Peyer's patch (tissue), 4 donors: ENCODE results near the gene NOC3L. TPM values are rescaled to one million over a fixed set of nuclear protein-coding genes. Genes with fewer than 3 reads are reported as not detected.

Source experiments
- DNase-seq, 3 donors: peaks; one replicate each; pipeline ENCODE4 v3.0.0-alpha.2; 2017 to 2019
- H3K27ac ChIP-seq, 4 donors: fragments of 200-600 bp; sonication (generic); one replicate each; pipeline ENCODE4 v1.5.1; 2016 to 2019
- H3K27me3 ChIP-seq, 2 donors: fragments of 200-600 bp; sonication (generic); one replicate each; pipeline ENCODE4 v1.5.1; 2019
- H3K36me3 ChIP-seq, 3 donors: fragments of 200-600 bp; sonication (generic); one replicate each; pipeline ENCODE4 v1.5.1; 2016 to 2019
- H3K4me1 ChIP-seq, 4 donors: fragments of 200-600 bp; sonication (generic); one replicate each; pipeline ENCODE4 v1.5.1; 2016 to 2019
- H3K4me3 ChIP-seq, 4 donors: fragments of 200-600 bp; sonication (generic); 1 replicate in 3 of 4; 2 replicates in 1 of 4; pipeline ENCODE4 v1.5.1; 2016 to 2019; ENCODE audit warnings: mild to moderate bottlenecking in 1 of 4
- H3K9me3 ChIP-seq, 4 donors: fragments of 200-600 bp; sonication (generic); one replicate each; pipeline ENCODE4 v1.5.1; 2016 to 2019; ENCODE audit warnings: mild to moderate bottlenecking in 1 of 4
- CTCF ChIP-seq, 6 experiments: fragments of 450-650 bp in 4 of 6; fragments of 200-600 bp in 2 of 6; sonication (generic) in 1 of 6; IDR thresholded peaks; one replicate each; pipeline ENCODE4 v1.5.1; 2017 to 2019; ENCODE audit warnings: antibody characterized with exemption in 6 of 6, mild to moderate bottlenecking in 3 of 6, moderate library complexity in 1 of 6
- POLR2A ChIP-seq, 2 donors: fragments of 450-650 bp; IDR thresholded peaks; one replicate each; pipeline ENCODE4 v1.5.1; 2017; ENCODE audit warnings: antibody characterized with exemption in 2 of 2, mild to moderate bottlenecking in 2 of 2, moderate library complexity in 2 of 2
- total RNA-seq, 4 donors: library from RNA; depleted of rRNA; stranded (reverse); fragments of >200 nt; gene quantifications; one replicate each; pipeline ENCODE4 v1.1.0, GENCODE V29; 2016

The NOC3L gene
- 10 to 100 TPM in 2 of 4 donors, 1 to 10 TPM in 2; 6.1 to 23.1 (median 9.2) TPM for total RNA-seq

DNA sequence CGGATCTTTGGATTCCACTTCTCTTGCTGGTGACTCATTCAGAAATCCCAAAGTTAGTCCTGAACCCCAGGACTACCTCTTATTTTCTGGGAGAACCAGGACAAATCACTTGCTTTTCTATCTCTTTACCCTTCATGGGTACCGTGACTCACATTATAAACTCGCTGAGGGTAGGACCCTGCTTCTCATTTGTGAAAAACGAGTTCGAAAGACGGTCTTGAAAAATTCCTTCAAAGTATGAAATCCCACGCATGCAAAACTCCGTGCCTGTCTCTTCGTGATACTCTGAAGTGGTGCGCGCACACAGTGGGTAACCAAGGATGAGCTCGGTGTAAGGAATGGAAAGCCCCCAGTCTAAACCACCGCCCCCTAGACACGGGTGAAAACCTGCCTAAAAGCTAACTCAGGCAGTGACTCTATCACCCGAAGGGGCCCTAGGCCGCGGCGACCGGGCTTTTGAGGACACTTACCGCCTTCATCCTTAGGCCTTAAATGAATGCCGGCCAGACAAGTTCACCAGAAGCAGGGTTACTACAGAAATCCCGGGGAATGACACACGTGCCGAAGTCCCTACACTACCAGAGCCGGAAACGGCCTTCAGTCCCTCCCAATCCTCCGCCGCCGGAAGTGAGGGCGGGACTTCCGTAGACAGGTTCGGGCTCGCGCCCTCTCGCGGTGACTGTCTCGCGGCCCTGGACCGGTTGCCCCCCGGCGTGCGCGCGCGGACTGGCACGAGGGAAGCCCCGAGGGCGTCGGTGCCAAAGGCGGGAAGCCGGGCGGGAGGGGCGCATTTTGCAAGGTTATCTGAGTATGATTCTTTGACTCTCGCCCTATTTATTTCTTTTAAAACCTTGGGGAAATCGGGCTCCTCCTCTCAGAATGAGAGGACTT is at the start of gene NOC3L:
NOC3L (minus strand) TSS at position 580 of the 891 bp plus-strand sequence; CDS start at position 479, 101 bp downstream.
- peak; percentile 95 to 98 (median 97) for DNase-seq
- peak; percentile 36 to 97 (median 88) for TF ChIP-seq CTCF (IDR thresholded peaks at IDR 0.05)
- TF ChIP-seq POLR2A (IDR thresholded peaks at IDR 0.05): peak in 1 of 2 donors; percentile 30
- Histone ChIP-seq H3K27me3 (no peaks in the 10 kb centered on the region), H3K36me3 (no peaks in the 10 kb centered on the region), H3K4me1 (peaks cover 0 to 17% (median 0%) of the 10 kb centered on the region in 4 donors), H3K9me3 (no peaks in the 10 kb centered on the region), H3K4me3 (peak within 1 kb of the TSS; percentile 56 to 63 (median 60)), H3K27ac (peak within 1 kb of the TSS; percentile 63 to 76 (median 66))

GRCh38 chr10:94412449-94412848 is 49.7 kb upstream of the NOC3L start:
- TF ChIP-seq CTCF (IDR thresholded peaks at IDR 0.05) (no peak), POLR2A (IDR thresholded peaks at IDR 0.05) (no peak)
- Histone ChIP-seq H3K27me3 (no peaks in the 10 kb centered on the region), H3K4me1 (no peaks in the 10 kb centered on the region), H3K36me3 (no peaks in the 10 kb centered on the region), H3K4me3 (no peak overlapping the region), H3K27ac (no peak overlapping the region), H3K9me3 (no peaks in the 10 kb centered on the region)
- DNase-seq: no peak

DNA sequence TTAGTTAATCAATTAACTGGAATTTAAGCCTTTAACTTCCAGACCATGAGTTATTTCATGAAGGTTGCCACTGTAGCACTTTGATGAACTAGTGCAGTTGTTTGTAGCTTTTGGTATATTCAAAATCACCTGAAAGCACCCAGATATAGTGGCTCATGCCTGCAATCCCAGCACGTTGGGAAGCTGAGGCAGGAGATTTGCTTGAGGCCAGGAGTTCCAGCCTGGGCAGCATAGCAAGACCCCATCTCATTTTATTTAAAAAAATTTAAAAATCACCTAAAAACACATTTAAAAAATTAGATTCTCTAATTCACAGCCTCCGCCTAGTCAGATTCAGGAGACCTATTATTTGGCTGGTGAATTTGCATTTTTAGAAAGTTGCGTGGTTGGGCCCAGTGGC is 48.6 kb upstream of the NOC3L start:
- no peaks in the 10 kb centered on the region for H3K36me3 ChIP-seq
- no peaks in the 10 kb centered on the region for H3K9me3 ChIP-seq
- H3K27ac ChIP-seq: no peak overlapping the region
- no peak for DNase-seq
- H3K4me3 ChIP-seq: no peak overlapping the region
- H3K4me1 ChIP-seq: peaks cover 0 to 11% (median 0%) of the 10 kb centered on the region in 4 donors
- H3K27me3 ChIP-seq: no peaks in the 10 kb centered on the region
- TF ChIP-seq CTCF (IDR thresholded peaks at IDR 0.05) (no peak), POLR2A (IDR thresholded peaks at IDR 0.05) (no peak)

DNA sequence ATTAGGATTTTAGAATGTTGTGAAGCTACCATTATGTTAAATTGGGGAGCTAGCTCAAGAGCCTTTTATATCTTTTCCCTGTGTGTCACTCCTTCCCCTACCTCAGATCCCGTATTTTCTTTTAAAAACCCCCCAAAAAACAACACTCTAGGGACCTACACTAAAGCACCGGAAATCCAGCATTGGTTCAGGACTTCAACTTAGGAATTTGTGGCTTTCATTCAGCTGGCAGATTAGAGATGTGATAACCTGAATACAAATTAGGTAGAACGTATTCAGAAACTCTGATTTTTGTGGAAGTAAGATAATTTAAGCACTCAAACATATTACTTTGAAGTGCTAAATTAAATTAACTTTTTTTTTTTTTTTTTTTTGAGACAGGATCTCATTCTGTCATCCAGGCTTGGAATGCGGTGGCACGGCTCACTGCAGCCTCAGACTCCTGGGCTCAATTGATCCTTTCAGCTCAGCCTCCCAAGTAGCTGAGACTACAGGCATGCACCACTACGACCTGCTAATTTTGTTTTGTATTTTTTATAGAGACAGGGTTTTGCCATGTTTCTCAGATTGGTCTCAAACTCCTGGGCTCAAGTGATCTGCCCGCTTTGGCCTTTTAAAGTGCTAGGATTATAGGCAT is 46.4 kb upstream of the NOC3L start:
- no peak overlapping the region for H3K27ac ChIP-seq
- H3K4me3 ChIP-seq: no peak overlapping the region
- no peak for DNase-seq
- H3K36me3 ChIP-seq: no peaks in the 10 kb centered on the region
- H3K4me1 ChIP-seq: peaks cover 0 to 22% (median 3%) of the 10 kb centered on the region in 4 donors
- no peaks in the 10 kb centered on the region for H3K9me3 ChIP-seq
- H3K27me3 ChIP-seq: no peaks in the 10 kb centered on the region
- TF ChIP-seq CTCF (IDR thresholded peaks at IDR 0.05) (no peak), POLR2A (IDR thresholded peaks at IDR 0.05) (no peak)

GRCh38 chr10:94407668-94408067 is 44.9 kb upstream of the NOC3L start:
- Histone ChIP-seq H3K4me3 (no peak overlapping the region), H3K27me3 (no peaks in the 10 kb centered on the region), H3K9me3 (no peaks in the 10 kb centered on the region), H3K27ac (no peak overlapping the region), H3K4me1 (peaks cover 0 to 24% (median 4%) of the 10 kb centered on the region in 4 donors), H3K36me3 (no peaks in the 10 kb centered on the region)
- TF ChIP-seq POLR2A (IDR thresholded peaks at IDR 0.05) (no peak), CTCF (IDR thresholded peaks at IDR 0.05) (no peak)
- no peak for DNase-seq
